Keratinocyte (primary cell): ENCODE data around the gene RTN1. TPM values are rescaled to one million over a fixed set of nuclear protein-coding genes. Genes with fewer than 3 reads are reported as not detected.

Experiments used
- DNase-seq: peaks from one replicate; pipeline ENCODE4 v3.0.0-alpha.2; 2011; ENCODE audit warnings: low read depth, missing footprints, low spot score
- FAIRE-seq: peaks from 2 replicates; lab custom pipeline; 2011; peaks lifted over from hg19 to GRCh38; lab: Jason Lieb, UNC
- H2AFZ ChIP-seq: 2 replicates; pipeline ENCODE4 v1.6.0; 2012; ENCODE audit warnings: low read length, control low read depth, inconsistent platforms; ENCODE audit not compliant: control insufficient read depth
- H3K27ac ChIP-seq: 2 replicates; pipeline ENCODE4 v1.5.1; 2011; ENCODE audit warnings: low read length; ENCODE audit not compliant: control insufficient read depth, insufficient read depth
- H3K27me3 ChIP-seq: 3 replicates; pipeline ENCODE4 v1.6.0; 2011; ENCODE audit warnings: low read length; ENCODE audit not compliant: control insufficient read depth, insufficient read depth; ENCODE audit errors: extremely low read depth
- H3K36me3 ChIP-seq, 2 experiments: 2 replicates in 1 of 2; 3 replicates in 1 of 2; pipeline ENCODE4 v1.5.1; 2011; ENCODE audit warnings: low read length in 2 of 2, mild to moderate bottlenecking in 1 of 2; ENCODE audit not compliant: control insufficient read depth in 2 of 2, insufficient read depth in 2 of 2; ENCODE audit errors: extremely low read depth in 1 of 2
- H3K4me1 ChIP-seq: 3 replicates; pipeline ENCODE4 v1.5.1; 2011; ENCODE audit warnings: low read length; ENCODE audit not compliant: control insufficient read depth, insufficient read depth; ENCODE audit errors: extremely low read depth
- H3K4me2 ChIP-seq: 3 replicates; pipeline ENCODE4 v1.6.0; 2011; ENCODE audit warnings: low read depth, low read length; ENCODE audit not compliant: control insufficient read depth, insufficient read depth; ENCODE audit errors: extremely low read depth
- H3K4me3 ChIP-seq, 3 experiments: fragments of 200-600 bp in 1 of 3; sonication (generic) in 1 of 3; 2 replicates in 2 of 3; 3 replicates in 1 of 3; pipeline ENCODE4 v1.5.1; 2011 to 2016; ENCODE audit warnings: low read length in 3 of 3, mild to moderate bottlenecking in 3 of 3, control low read depth in 2 of 3, inconsistent platforms in 1 of 3, low read depth in 1 of 3, mixed read lengths in 1 of 3, mixed run types in 1 of 3, moderate library complexity in 1 of 3; ENCODE audit not compliant: control insufficient read depth in 2 of 3, insufficient read depth in 2 of 3; ENCODE audit errors: extremely low read depth in 1 of 3
- H3K79me2 ChIP-seq: 2 replicates; pipeline ENCODE4 v1.6.0; 2012; ENCODE audit warnings: low read length; ENCODE audit not compliant: control insufficient read depth, insufficient read depth
- H3K9ac ChIP-seq: 3 replicates; pipeline ENCODE4 v1.6.0; 2011; ENCODE audit warnings: low read length; ENCODE audit not compliant: control insufficient read depth, insufficient read depth; ENCODE audit errors: extremely low read depth
- H3K9me1 ChIP-seq: 3 replicates; pipeline ENCODE4 v1.6.0; 2011; ENCODE audit warnings: low read length; ENCODE audit not compliant: control insufficient read depth, insufficient read depth; ENCODE audit errors: extremely low read depth
- H3K9me3 ChIP-seq: 2 replicates; pipeline ENCODE4 v1.5.1; 2012; ENCODE audit warnings: low read depth, low read length; ENCODE audit not compliant: control insufficient read depth
- H4K20me1 ChIP-seq: 3 replicates; pipeline ENCODE4 v1.6.0; 2011; ENCODE audit warnings: low read length; ENCODE audit not compliant: control insufficient read depth, insufficient read depth; ENCODE audit errors: extremely low read depth
- EZH2 ChIP-seq: IDR thresholded peaks from one replicate; pipeline ENCODE4 v1.6.1; 2012; ENCODE audit warnings: inconsistent platforms, mild to moderate bottlenecking, low read length, moderate library complexity
- dilution Hi-C: fragments of 300-500 bp; cut with MboI; formaldehyde crosslinking; loops from one replicate; pipeline ENCODE4 v1.7.0; 2020; ENCODE audit warnings: low sequenced_read_pairs; ENCODE audit not compliant: extremely low pct_ligation_motif_present
- polyA plus RNA-seq, 5 experiments: library from polyadenylated mRNA; depleted of rRNA in 3 of 5; stranded (reverse) in 3 of 5; stranded (forward) in 1 of 5; unstranded in 1 of 5; fragments of >200 nt; gene quantifications; 1 replicate in 1 of 5; 2 replicates in 3 of 5; 3 replicates in 1 of 5; pipeline versions ENCODE4 v1.2.1 to v1.2.3, GENCODE V29; 2011 to 2012; ENCODE audit warnings: missing spikeins in 2 of 5, low read depth in 1 of 5, low replicate concordance in 1 of 5
- TF ChIP-seq, protein P1 (sequence below), 3 experiments: IDR thresholded peaks in 1 of 3; conservative IDR thresholded peaks in 1 of 3; optimal IDR thresholded peaks in 1 of 3; 2 replicates in 2 of 3; 3 replicates in 1 of 3; pipeline versions ENCODE3 to v1.5.1; 2011; ENCODE audit warnings: low read length in 3 of 3, mild to moderate bottlenecking in 3 of 3, moderate library complexity in 2 of 3, control low read depth in 1 of 3, inconsistent platforms in 1 of 3; ENCODE audit not compliant: insufficient read depth in 2 of 3; ENCODE audit errors: extremely low read depth in 1 of 3

RTN1 gene
- polyA plus RNA-seq, 1 donor (not counting 4 experiments of a cell fraction or from before 2014, with no cell fraction given): 0.05 TPM

DNA sequence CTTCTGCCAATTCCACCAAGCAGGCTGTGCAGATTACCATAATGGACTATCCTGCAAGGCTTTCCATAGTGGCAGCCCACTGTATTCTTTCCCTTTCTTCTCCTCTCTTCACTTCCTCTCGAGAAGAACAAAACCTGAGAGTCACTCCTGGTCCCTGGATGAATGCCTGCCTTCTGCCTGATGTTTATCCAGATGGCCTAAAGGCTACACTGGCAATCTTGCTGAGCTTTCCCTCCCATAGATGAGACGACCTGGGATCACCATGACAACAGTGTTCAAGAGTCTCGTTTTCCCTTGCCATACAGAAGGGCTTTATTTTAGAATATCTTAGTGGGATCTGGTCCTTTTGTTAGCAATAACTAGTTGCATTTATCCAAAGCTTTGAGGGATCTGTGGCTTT is 142.3 kb downstream of the RTN1 start:
- Histone ChIP-seq H3K9me3 (no peaks in the 10 kb centered on the region), H3K4me2 (no peak overlapping the region), H3K4me3 (no peak overlapping the region), H3K9me1 (no peaks in the 10 kb centered on the region), H3K4me1 (no peaks in the 10 kb centered on the region), H4K20me1 (no peaks in the 10 kb centered on the region), H3K79me2 (no peaks in the 10 kb centered on the region), H3K9ac (no peak overlapping the region), H3K27me3 (no peaks in the 10 kb centered on the region), H3K27ac (no peak overlapping the region), H3K36me3 (no peaks in the 10 kb centered on the region), H2AFZ (no peak overlapping the region)
- DNase-seq (no peak), FAIRE-seq (no peak)
- dilution Hi-C loops: no loop called here
- TF ChIP-seq, protein P1, sequence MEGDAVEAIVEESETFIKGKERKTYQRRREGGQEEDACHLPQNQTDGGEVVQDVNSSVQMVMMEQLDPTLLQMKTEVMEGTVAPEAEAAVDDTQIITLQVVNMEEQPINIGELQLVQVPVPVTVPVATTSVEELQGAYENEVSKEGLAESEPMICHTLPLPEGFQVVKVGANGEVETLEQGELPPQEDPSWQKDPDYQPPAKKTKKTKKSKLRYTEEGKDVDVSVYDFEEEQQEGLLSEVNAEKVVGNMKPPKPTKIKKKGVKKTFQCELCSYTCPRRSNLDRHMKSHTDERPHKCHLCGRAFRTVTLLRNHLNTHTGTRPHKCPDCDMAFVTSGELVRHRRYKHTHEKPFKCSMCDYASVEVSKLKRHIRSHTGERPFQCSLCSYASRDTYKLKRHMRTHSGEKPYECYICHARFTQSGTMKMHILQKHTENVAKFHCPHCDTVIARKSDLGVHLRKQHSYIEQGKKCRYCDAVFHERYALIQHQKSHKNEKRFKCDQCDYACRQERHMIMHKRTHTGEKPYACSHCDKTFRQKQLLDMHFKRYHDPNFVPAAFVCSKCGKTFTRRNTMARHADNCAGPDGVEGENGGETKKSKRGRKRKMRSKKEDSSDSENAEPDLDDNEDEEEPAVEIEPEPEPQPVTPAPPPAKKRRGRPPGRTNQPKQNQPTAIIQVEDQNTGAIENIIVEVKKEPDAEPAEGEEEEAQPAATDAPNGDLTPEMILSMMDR (optimal IDR thresholded peaks at IDR 0.05 in 1 of 3, IDR thresholded peaks at IDR 0.05 in 1 of 3, conservative IDR thresholded peaks at IDR 0.05 in 1 of 3; ENCODE audit: extremely low read depth in 1 of 3, insufficient read depth in 2 of 3, low read length in 3 of 3): no peak
- no peak for TF ChIP-seq EZH2

DNA sequence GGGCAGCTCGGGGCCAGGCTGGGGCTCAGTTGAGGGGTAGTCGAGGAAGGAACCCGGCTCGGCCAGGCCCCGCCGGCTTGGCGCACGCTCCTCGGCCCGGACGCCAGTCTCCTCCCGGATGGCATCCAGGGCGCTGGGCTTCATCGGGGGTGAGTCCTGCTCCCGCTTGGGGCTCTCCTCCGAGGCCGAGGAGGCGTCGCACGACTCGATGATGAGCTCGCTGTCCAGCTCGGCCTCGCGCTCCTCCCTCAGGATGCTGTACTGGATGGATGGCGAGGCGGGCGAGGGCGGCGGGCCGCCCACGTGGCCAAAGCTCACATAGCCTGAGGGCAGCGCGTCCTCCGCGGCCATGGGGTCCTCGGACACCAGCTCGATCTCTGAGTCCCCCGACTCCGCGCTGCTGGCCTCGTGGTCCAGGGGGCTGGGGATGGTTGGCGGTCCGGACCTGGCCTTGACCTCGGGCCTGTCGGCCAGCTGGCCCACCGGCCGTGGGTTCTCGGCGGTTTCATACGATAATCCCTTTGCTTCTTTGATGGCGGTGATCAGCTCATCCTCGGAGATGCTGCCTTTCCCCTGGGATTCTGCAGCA is 143.4 kb downstream of the RTN1 start:
- no peak for DNase-seq
- Histone ChIP-seq H3K27ac (no peak overlapping the region), H2AFZ (no peak overlapping the region), H3K9me1 (no peaks in the 10 kb centered on the region), H4K20me1 (no peaks in the 10 kb centered on the region), H3K9me3 (no peaks in the 10 kb centered on the region), H3K4me3 (no peak overlapping the region), H3K4me1 (no peaks in the 10 kb centered on the region), H3K79me2 (no peaks in the 10 kb centered on the region), H3K4me2 (no peak overlapping the region), H3K9ac (no peak overlapping the region), H3K36me3 (no peaks in the 10 kb centered on the region), H3K27me3 (no peaks in the 10 kb centered on the region)
- FAIRE-seq: no peak
- TF ChIP-seq, protein P1 (optimal IDR thresholded peaks at IDR 0.05 in 1 of 3, IDR thresholded peaks at IDR 0.05 in 1 of 3, conservative IDR thresholded peaks at IDR 0.05 in 1 of 3; ENCODE audit: extremely low read depth in 1 of 3, insufficient read depth in 2 of 3, low read length in 3 of 3): no peak
- no peak for TF ChIP-seq EZH2
- dilution Hi-C loops: no loop called here
